Chondrocyte (in vitro differentiated cells): ENCODE data around the gene IFNA16. TPM values are rescaled to one million over a fixed set of nuclear protein-coding genes. Genes with fewer than 3 reads are reported as not detected.
"Not testable (repeated sequence)": the region's sequence is repeated elsewhere in the genome, so short reads cannot be mapped to it uniquely, and the experiment has no call there.

Source experiments
- DNase-seq: peaks from one replicate; pipeline ENCODE4 v3.0.0; 2021; ENCODE audit warnings: mixed read lengths, low spot score
- H3K27ac Mint-ChIP-seq: one replicate; pipeline ENCODE4 v1.8.0; 2021; ENCODE audit warnings: mild to moderate bottlenecking, moderate library complexity, mixed read lengths; ENCODE audit not compliant: unreplicated experiment
- H3K27me3 Mint-ChIP-seq: 2 replicates; pipeline ENCODE4 v1.8.0; 2021; ENCODE audit warnings: low read depth, mixed read lengths
- H3K36me3 Mint-ChIP-seq: 2 replicates; pipeline ENCODE4 v1.8.0; 2021; ENCODE audit warnings: low read depth, mixed read lengths
- H3K4me1 Mint-ChIP-seq: 2 replicates; pipeline ENCODE4 v1.8.0; 2021; ENCODE audit warnings: low read depth, mild to moderate bottlenecking, mixed read lengths
- H3K4me3 Mint-ChIP-seq: one replicate; pipeline ENCODE4 v1.8.0; 2021; ENCODE audit warnings: mild to moderate bottlenecking, moderate library complexity, mixed read lengths; ENCODE audit not compliant: unreplicated experiment
- H3K9me3 Mint-ChIP-seq: 2 replicates; pipeline ENCODE4 v1.8.0; 2021; ENCODE audit warnings: low read depth, mixed read lengths
- total RNA-seq: library from RNA; stranded (reverse); gene quantifications from 3 replicates; pipeline ENCODE4 v1.2.1, GENCODE V29; 2021
- TF ChIP-seq, protein P1 (sequence below): fragments of 200-600 bp; sonication (generic); IDR thresholded peaks from 2 replicates; pipeline ENCODE4 v1.5.0; 2021; ENCODE audit warnings: antibody characterized with exemption, mild to moderate bottlenecking, moderate library complexity

The IFNA16 gene
- total RNA-seq, 1 donor from 2014 or later, result not detected

DNA sequence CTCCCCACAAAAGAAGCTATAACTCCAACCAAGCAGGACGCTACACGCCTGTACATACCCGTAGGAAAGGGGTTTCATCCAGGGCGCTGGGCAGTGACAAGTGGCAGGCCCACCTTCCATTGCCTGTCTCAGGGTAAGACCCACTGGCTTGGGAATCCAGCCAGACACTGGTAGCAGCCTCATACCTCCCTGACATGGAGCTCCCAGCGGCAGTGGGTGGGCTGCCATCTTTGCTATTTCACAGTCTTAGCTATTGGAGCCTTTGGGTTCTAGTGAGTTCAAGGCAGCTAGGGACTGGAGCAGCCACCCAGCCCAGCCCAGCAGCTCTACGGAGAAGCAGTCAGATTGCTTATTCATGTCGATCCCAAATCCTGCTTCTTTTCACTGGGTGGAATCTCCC is 6.8 kb downstream of the IFNA16 start:
- H3K27ac Mint-ChIP-seq, result no peak overlapping the region
- H3K36me3 Mint-ChIP-seq, result no peaks in the 10 kb centered on the region
- H3K4me1 Mint-ChIP-seq, result no peaks in the 10 kb centered on the region
- peak; percentile 40 for DNase-seq
- H3K4me3 Mint-ChIP-seq, result no peak overlapping the region
- H3K27me3 Mint-ChIP-seq, result peaks cover 32% of the 10 kb centered on the region
- TF ChIP-seq, protein P1, sequence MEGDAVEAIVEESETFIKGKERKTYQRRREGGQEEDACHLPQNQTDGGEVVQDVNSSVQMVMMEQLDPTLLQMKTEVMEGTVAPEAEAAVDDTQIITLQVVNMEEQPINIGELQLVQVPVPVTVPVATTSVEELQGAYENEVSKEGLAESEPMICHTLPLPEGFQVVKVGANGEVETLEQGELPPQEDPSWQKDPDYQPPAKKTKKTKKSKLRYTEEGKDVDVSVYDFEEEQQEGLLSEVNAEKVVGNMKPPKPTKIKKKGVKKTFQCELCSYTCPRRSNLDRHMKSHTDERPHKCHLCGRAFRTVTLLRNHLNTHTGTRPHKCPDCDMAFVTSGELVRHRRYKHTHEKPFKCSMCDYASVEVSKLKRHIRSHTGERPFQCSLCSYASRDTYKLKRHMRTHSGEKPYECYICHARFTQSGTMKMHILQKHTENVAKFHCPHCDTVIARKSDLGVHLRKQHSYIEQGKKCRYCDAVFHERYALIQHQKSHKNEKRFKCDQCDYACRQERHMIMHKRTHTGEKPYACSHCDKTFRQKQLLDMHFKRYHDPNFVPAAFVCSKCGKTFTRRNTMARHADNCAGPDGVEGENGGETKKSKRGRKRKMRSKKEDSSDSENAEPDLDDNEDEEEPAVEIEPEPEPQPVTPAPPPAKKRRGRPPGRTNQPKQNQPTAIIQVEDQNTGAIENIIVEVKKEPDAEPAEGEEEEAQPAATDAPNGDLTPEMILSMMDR, result no peak
- no peaks in the 10 kb centered on the region for H3K9me3 Mint-ChIP-seq

DNA sequence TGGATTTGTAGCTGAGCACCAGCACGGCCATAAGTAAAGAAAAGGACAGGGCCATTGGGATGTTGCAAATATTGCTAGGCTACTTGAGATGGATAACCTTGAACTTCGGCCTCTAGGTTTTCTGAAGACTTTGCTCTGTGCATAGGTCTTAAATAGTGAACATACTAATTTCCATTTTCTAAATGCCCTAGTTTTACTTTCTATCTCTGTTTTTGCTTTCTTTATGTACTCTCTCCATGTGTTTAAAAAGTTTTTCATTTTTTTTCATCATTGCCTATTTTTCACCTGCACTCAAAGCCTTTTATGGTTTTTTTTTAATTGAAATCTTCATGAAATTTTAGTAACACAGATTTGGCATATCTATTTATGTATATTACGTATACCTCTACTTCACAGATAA is 10.1 kb downstream of the IFNA16 start, which contains the start of gene IFNA10:
IFNA10 (minus strand) TSS at position 101 of the 400 bp plus-strand sequence; CDS start at position 55, 46 bp downstream.
- H3K27ac Mint-ChIP-seq, H3K9me3 Mint-ChIP-seq, DNase-seq, H3K4me1 Mint-ChIP-seq, H3K36me3 Mint-ChIP-seq, H3K4me3 Mint-ChIP-seq: not testable (repeated sequence)
- H3K27me3 Mint-ChIP-seq, result peaks cover 33% of the 10 kb centered on the region

DNA sequence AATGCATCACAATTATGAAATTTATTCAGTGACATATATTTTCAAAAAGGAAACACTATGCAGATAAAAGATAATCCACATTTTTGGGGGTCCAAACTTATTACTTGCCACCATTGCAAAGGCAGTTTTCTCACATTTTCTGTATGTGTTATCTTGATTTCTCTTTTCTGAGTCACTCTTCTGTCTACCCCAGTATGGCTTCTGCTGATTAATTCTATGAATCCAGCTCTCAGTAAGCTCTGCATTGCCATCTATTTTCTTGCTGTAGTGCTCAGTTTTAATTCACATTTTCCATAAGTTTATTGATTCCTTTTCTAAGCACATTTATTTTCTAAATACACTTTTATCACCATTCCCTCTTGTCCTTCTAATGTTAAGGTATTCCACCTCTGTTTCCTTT is 11.9 kb downstream of the IFNA16 start:
- H3K27ac Mint-ChIP-seq, result no peak overlapping the region
- H3K27me3 Mint-ChIP-seq, result peaks cover 36% of the 10 kb centered on the region
- H3K4me3 Mint-ChIP-seq, result no peak overlapping the region
- peaks cover 6% of the 10 kb centered on the region for H3K9me3 Mint-ChIP-seq
- H3K4me1 Mint-ChIP-seq, result no peaks in the 10 kb centered on the region
- H3K36me3 Mint-ChIP-seq, result no peaks in the 10 kb centered on the region
- no peak for DNase-seq
- TF ChIP-seq, protein P1, result no peak

DNA sequence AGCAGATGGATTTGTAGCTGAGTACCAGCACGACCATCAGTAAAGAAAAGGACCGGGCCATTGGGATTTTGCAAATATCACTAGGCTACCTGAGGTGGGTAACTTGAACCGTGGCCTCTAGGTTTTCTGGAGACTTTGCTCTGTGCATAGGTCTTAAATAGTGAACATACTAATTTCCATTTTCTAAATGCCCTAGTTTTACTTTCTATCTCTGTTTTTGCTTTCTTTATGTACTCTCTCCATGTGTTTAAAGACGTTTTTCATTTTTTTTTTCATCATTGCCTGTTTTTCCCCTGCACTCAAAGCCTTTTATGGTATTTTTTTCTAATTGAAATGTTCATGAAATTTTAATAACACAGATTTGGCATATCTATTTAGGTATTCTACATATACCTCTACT is 15.0 kb downstream of the IFNA16 start, which contains the start of gene IFNA7:
IFNA7 (minus strand) TSS at position 101 of the 400 bp plus-strand sequence; CDS start at position 61, 40 bp downstream.
- H3K27ac Mint-ChIP-seq, H3K4me1 Mint-ChIP-seq, H3K36me3 Mint-ChIP-seq, H3K4me3 Mint-ChIP-seq, H3K9me3 Mint-ChIP-seq, DNase-seq: not testable (repeated sequence)
- peaks cover 34% of the 10 kb centered on the region for H3K27me3 Mint-ChIP-seq

DNA sequence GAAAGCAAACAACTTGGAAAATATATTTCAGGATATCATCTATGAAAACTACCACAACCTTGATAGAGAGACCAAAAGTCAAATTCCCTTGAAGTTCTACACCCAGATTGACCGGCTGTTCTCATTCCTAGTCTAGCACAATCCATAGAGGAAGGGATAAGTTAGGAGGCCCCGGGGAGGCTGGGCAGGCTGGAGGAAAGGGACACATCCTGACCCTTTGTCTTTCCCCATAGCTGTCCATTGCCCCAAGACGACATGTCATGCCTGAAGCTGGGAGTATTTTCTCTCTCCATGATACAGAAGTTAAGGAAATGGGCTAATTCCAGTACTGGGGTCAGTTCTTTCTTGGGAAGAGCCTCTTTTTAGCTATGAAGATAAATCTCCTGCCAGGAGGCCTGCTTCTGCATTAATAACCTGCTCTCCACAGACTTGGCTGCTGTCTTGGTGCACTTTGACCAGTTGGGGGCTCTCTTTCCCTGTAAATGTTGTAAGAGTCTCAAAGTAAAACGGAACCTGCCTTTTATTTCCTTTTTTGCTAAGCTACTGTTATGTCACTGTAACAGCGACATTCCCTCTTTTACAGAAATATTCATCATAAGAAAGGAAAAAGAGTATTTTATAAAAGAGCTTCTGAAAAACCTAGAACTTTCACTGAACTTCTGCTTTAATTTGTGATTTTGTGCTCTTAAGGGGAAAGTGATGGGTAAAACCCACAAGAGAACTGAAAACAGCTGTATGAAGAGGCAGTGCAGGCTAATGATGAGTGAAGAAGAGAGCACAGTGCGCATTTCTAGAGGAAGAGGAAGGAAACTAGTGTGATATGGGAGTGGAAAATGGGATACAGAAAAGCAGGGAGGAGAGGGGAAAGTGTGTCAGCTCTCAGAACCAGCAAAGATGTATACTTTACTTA is 22.0 kb downstream of the IFNA16 start:
- not testable (repeated sequence) for H3K27ac Mint-ChIP-seq, H3K36me3 Mint-ChIP-seq, H3K4me3 Mint-ChIP-seq, DNase-seq, H3K9me3 Mint-ChIP-seq, H3K4me1 Mint-ChIP-seq
- H3K27me3 Mint-ChIP-seq, result peaks cover 31% of the 10 kb centered on the region
- TF ChIP-seq, protein P1, result peak; percentile 77

- not testable (repeated sequence) for DNase-seq, H3K36me3 Mint-ChIP-seq, H3K4me1 Mint-ChIP-seq, H3K9me3 Mint-ChIP-seq, H3K27ac Mint-ChIP-seq, H3K4me3 Mint-ChIP-seq
- peaks cover 37% of the 10 kb centered on the region for H3K27me3 Mint-ChIP-seq
These were observed 29.6 kb downstream of the IFNA16 start, which contains the start of gene IFNA4 for GRCh38 chr9:21187487-21187886. Gene IFNA4, minus strand, starts transcription at chr9:21187587. Its CDS starts 56 bp downstream, at chr9:21187531.
